OCI-M2 (cell line): Measurements from ENCODE around the gene ENTPD6.

Experiments used
- DNase-seq: peaks from one replicate; lab custom pipeline; 2025; ENCODE audit not compliant: unreplicated experiment; lab: John Stamatoyannopoulos, UW

ENTPD6 gene

GRCh38 chr20:25207960-25208534 lies 12.5 kb downstream of the ENTPD6 start:
- DNase-seq: no peak

DNA sequence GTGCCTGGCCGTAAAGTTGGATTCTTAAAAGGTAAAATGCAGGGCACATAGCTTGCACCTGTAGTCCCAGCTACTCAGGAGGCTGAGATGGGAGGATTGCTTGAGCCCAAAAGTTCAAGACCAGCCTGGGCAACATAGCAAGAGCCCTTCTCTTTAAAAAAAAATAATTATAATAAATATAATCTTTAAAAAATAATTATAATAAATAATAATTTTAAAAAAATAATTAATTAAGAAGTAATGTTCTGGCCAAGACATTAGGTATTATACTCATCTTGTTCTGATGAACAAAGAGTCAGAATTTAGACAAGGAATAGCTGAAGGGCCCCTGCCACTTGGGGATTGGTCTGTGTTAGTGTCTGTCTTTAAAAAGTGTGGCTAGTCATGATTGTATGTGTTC lies 13.9 kb downstream of the ENTPD6 start:
- DNase-seq: no peak

DNA sequence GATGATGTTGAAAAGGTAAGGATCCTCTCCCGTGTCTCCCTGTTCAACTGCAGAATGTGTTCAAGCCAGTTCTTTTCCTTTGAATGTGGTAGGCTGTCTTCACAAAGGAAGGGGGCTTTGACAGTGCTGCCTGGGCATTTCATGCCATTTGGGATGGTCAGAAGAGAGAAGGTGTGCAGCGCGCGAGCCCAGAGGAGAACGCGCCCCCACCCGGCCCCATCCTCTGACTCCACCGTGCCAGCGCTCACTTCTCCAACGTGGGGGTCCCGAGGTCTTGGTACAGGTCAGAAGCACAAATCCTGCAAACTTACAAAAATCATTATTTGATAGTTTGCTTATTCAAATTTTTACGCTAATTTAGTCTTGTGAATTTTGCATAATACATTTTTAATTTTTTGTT lies 14.4 kb downstream of the ENTPD6 start:
- DNase-seq: no peak

DNA sequence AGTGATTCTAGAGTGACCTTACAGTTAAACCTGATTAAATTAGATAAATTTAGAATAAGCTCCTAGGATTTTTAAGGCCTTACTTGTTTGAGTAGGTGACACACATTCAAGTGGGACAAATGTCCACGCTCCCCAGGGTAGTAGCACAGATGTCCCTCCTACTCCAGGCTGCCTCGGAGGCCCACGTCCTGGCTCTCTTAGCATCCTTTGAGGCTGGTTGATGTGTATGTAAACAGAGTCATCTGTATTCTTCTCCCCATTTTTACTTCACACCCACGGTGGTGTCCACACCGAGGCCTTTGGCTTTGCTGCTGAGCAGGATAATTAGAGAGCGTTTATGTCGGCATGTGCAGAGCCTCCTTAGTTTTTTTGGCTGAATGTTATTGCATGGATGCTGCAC lies 15.8 kb downstream of the ENTPD6 start:
- DNase-seq: no peak

DNA sequence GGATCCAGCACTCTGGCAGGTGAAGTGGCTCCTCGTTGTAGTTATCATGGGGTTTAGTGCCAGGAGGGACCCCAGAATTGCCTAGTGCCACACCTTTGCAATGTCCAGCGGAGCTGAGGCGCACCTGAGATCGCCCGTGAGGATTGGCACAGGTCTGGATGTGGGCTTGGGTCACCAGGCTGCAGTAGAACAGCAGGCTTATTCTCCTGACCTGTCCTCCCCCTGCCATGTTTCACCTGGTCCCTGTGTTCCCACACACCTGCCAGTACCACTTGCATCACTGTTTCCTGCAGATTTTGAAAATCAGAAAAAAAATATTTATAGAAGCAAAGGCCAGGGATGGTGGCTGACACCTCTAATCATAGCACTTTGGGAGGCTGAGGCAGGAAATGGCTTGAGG lies 16.7 kb downstream of the ENTPD6 start:
- DNase-seq: no peak

DNA sequence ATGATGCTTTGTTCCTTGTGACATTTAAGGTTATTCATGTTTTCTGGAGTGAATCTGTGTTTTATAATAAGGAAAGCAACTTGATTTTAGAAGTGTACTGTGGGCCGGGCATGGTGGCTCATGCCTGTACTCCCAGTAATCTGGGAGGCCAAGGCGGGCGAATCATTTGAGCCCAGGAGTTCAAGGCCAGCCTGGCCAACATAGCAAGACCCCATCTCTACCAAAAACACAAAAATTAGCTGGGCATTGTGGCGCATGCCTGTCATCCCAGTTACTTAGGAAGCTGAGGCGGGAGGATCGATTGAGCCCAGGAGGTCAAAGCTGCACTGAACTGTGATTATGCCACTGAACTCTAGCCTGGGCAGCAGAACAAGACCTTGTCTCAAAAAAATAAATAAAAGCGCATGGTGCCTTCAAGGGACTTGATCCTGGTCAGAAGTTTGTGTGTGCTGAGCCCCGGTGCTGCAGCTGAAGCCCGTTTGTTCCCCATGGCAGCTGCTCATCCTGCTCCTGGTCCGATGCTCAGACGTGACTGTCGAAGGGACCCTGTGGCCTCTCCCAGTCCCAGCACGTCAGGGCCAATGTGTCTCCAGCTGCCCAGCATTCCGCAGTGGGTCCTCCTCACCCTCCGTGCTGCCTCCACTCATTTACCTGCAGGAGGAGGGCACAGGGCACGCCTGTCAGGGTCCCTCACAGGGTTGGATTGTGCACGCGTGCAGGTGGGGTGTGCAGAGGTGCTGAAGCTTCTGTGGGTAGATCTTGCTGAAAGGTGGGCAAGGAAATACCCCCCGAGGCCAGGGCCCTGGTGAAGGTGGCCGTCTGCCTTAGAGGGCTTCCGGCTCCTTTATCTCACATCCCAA lies 18.3 kb downstream of the ENTPD6 start:
- no peak for DNase-seq

DNA sequence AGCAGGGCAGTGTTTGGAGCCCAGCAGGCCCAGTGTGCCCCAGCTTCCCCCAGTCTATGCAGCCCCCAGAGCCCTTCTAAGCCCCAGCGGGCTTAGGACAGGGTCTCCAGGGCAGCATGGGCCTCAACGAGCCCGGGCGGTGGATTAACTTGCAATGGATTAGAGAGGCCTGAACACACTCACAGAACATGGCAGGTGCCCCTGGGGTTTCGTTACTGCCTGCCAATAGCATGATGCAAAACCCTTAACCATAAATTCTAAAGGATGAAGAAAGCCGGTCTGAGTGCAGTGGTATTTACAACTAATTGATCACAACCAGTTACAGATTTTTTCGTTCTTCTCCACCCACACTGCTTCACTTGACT lies 18.9 kb downstream of the ENTPD6 start:
- DNase-seq: no peak

DNA sequence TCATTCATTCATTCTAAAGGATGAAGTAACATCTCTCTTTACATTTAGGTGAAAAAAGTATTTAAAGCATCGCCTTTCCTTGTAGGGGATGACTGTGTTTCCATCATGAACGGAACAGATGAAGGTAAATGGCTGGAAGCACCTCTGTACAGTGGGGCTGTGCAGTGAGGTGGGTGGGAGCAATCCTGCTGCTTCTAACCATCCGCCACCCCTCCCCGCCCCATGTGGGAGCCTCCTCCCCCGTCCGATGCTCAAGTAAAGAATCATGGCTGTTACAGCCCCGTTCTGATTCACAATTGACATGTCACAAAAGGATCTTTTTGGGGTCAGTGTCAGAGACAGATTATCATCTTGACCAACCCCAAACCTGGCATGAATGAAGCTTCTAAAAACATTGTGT lies 19.3 kb downstream of the ENTPD6 start:
- no peak for DNase-seq

DNA sequence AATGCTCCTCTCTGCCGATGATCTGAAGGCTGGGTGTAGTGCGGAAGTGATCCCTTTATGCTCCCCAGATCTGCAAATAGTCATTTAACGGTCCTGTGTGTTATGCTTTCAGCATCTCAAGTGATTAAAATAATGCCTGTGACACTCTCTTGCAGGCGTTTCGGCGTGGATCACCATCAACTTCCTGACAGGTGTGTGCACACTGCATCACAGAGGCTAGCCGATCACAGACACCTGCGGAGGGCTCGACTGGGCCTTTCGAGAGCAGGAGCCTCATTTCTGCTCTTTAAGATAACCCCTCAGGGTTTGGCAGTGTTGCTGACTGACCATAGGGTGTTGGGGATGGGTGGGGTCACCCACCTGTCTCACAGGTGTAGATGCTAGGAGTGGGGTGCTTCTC lies 20.0 kb downstream of the ENTPD6 start:
- no peak for DNase-seq

- DNase-seq: no peak
These were observed 20.9 kb downstream of the ENTPD6 start for GRCh38 chr20:25216199-25216945.

GRCh38 chr20:25217161-25218108 lies 21.9 kb downstream of the ENTPD6 start:
- no peak for DNase-seq

DNA sequence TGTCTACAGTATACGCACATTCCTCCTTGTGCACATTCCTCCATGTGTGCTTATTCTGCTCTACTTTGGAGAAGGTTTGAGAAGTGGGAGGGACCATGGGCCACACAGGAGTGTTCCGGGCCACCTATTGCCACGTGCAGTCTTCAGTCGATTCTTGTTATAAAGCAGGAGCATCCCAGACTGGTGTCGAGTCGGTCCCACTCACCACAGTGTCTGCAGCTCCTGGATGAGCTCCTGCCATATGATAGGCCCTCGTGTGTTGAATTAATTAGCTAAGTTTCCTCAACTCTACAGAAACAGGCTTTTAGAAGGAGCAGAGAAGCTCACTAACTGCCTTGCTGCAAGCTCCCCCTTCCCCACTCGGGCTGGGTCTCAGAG lies 22.6 kb downstream of the ENTPD6 start:
- no peak for DNase-seq

DNA sequence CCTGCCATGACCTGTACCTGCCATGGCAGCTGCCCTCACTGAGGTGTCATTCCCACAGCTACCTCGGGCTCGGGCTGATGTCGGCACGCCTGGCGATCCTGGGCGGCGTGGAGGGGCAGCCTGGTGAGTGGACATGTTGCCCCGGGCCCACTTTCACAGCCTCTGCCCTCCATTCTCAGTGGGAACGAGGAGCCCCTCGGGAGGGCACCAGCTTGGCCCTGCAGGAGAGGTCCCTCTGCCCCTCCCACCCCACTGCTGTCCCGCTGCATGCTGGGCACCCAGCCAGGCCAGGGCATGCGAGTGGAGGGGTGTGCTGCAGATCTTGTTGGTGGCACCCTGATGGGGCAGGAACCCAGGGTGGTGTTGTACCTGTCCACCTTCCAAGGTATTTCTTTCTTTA lies 23.0 kb downstream of the ENTPD6 start:
- no peak for DNase-seq

DNA sequence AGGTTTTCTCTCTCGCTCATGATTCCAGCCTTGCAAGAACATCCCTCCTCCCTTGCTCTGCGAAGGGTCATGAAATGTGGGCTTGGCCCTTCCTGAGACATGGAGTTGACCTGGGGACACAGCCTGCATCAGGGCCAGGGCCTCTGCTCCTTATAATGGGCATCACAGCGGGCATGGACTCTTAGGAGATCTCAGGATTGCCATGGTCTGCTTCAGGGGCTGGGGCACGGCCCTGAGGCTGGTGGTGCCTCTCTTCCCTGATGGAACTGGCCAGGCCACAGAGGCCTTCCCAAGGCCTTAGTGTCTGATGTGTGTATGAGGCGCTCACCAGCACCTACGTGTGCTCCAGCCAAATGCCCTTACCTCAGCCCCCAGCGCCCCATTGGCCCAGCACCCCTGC lies 23.9 kb downstream of the ENTPD6 start:
- DNase-seq: no peak

DNA sequence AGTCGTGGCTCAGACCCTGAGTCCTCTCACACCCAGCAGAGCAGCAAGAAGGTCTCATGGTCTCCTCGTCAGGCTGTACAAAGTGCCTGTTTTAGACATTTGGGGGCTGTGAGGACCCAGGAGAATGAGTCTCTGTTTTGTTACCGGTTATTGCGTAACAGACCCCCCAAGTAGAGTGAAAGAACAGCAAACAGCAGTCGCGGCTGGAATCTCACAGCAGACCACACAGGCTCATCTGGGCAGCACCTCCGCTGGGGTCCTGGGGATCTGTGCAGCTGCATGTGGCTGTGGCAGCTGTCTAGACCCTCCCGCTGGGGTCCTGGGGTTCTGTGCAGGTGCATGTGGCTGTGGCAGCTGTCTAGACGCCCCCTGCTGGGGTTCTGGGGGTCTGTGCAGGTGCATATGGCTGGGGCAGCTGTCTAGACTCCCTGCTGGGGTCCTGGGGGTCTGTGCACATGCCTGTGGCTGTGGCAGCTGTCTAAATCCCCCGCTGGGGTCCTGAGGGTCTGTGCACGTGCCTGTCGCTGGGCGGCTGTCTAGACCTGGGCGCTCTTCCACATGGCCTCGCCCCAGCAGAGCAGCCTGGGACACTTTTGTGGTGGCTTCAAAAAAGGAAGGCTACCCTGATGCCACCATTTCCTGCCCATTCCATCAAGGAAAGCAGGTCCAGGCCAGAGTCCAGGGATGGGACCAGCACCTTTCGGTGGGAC lies 24.7 kb downstream of the ENTPD6 start:
- DNase-seq: no peak

GRCh38 chr20:25220810-25221591 lies 25.5 kb downstream of the ENTPD6 start:
- DNase-seq: no peak

DNA sequence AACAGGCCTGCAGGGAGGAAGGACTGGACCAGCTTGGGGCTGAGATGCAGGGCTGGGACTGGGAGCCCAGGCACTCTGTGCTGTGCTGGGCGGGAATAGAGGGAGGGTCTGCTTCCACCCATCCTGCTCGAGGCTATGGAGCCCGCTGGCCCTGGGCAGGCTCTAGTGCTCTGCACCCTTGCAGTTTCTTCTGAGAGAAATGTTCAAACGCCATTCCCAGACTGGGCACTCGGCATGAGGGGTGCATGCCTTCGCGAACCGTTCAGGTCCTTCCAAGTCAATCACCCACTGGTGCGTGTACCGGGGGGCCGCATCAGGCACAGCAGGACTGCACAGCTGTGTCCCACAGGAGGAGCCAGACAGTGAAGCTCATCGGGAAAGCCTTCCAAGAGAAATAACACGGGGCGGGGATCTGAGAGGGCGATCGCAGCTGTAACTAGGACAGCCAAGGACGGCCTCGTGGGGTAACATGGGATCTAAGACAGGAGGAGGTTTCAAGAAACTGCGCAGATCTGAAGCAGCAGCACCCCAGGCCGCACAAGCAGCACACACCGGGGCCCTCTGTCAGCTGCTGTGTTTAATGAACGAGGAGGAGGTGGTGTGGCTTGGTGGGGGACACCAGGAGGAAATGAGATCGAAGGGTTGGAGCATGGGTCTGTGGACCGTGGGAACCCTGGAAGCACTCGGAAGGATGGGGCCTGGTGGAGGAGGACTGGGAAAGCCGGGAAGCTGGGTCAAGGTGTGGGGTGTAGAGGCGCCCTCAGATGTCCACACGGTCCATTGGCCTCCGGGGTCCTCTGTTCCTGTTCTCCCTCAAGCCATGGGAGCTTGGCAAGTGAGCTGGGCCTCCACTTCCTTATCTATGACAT lies 26.3 kb downstream of the ENTPD6 start:
- no peak for DNase-seq

DNA sequence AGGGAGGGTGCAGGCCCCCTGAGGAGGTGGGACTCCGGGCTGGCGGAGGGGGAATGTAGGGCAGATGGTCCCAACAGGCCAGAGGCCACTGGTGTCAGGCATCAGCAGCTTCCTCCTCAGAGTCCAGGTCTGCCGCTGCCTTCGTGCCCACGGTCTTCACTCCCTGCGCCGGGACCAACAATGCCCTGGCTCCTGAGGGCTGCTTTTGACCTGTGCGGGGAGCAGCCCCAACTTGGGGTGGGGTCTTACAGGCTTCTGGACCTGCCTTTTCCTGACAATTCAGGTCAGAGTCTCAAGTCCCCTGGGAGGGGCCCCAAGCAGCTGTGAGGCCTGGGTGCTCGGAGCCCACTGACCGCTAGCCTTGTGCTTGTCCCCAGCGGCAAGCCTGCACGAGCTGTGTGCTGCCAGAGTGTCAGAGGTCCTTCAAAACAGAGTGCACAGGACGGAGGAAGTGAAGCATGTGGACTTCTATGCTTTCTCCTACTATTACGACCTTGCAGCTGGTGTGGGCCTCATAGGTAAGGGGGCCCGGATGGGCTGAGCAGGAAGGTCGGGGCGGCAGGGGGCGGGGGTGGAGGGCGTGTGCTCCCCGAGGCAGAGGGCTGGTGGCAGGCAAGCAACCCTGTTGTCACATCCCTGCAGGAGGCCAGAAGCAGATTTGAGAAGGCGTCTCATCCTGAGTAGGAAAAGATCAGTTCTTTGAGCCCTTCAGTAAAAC lies 27.1 kb downstream of the ENTPD6 start:
- no peak for DNase-seq
